ENCODE data around the gene ATAD3A.

- TF ChIP-seq CTCF (IDR thresholded peaks at IDR 0.05) (no peak), POLR2A (IDR thresholded peaks at IDR 0.05) (no peak)
These were observed 31.7 kb downstream of the ATAD3A start for GRCh38 chr1:1543706-1544099.

All from Peyer's patch (tissue), 4 donors.